Posterior vena cava (tissue), 2 donors: Measurements from ENCODE around the gene CMTM4. TPM values are rescaled to one million over a fixed set of nuclear protein-coding genes. Genes with fewer than 3 reads are reported as not detected.
"Not testable (repeated sequence)": the region's sequence is repeated elsewhere in the genome, so short reads cannot be mapped to it uniquely, and the experiment has no call there.

Experiments
- DNase-seq: peaks from one replicate; pipeline ENCODE4 v3.0.0-alpha.2; 2020; ENCODE audit warnings: low spot score
- intact Hi-C, 2 donors: fragments of 100-400 bp; cut with DNase I; formaldehyde crosslinking; loops; one replicate each; pipeline versions ENCODE4 v1.14.1 to v1.14.2; 2022 to 2023
- total RNA-seq, 2 donors: library from RNA; stranded (reverse); fragmentation: NEBNext Ultra II Directional; extraction: Animal tissue kit (Norgen Biotek cat#: 25700); gene quantifications; one replicate each; pipeline ENCODE4 v1.2.1, GENCODE V29; 2021
- donor health status: DM: yes; HTN: yes; CAD: no.
- donor health status: DM: yes; HTN: yes; CAD: no.

CMTM4 gene
- total RNA-seq, 2 donors from 2014 or later: 14.8 to 15.0 TPM

GRCh38 chr16:66712512-66712911 lies 16.0 kb upstream of the CMTM4 start:
- DNase-seq: no peak
- intact Hi-C loops: no loop called here

- DNase-seq: no peak
- intact Hi-C loops: no loop called here
Measured at GRCh38 chr16:66711581-66711980, 15.0 kb upstream of the CMTM4 start.

GRCh38 chr16:66706506-66706880 lies 9.9 kb upstream of the CMTM4 start:
- intact Hi-C loops: no loop called here
- DNase-seq: no peak

- intact Hi-C loops: no loop called here
- DNase-seq: peak; percentile 91
Measured at GRCh38 chr16:66705790-66706505, 9.4 kb upstream of the CMTM4 start.

GRCh38 chr16:66703406-66704215 lies 7.1 kb upstream of the CMTM4 start:
- intact Hi-C loops: no loop called here
- no peak for DNase-seq

- intact Hi-C loops: no loop called here
- no peak for DNase-seq
Measured at GRCh38 chr16:66701516-66701915, 5.0 kb upstream of the CMTM4 start.

GRCh38 chr16:66701026-66701425 lies 4.5 kb upstream of the CMTM4 start:
- intact Hi-C loops: no loop called here
- DNase-seq: no peak

GRCh38 chr16:66699898-66700297 lies 3.4 kb upstream of the CMTM4 start:
- intact Hi-C loops: no loop called here
- no peak for DNase-seq

- intact Hi-C loops: loop anchor here in 1 of 2 donors (1.0 kb wide), 1 partner anchor 47 kb away; no protein-coding TSS in a partner anchor
- no peak for DNase-seq
Measured at GRCh38 chr16:66698046-66698445, 1.5 kb upstream of the CMTM4 start.

- intact Hi-C loops: no loop called here
- DNase-seq: peak; percentile 82
Measured at GRCh38 chr16:66695935-66696668, 441 bp downstream of the CMTM4 start.

- DNase-seq: no peak
- intact Hi-C loops: no loop called here
Measured at GRCh38 chr16:66695471-66695934, 1.0 kb downstream of the CMTM4 start.

- intact Hi-C loops: no loop called here
- DNase-seq: no peak
Measured at GRCh38 chr16:66693149-66693548, 3.4 kb downstream of the CMTM4 start.

- no peak for DNase-seq
- intact Hi-C loops: no loop called here
Measured at GRCh38 chr16:66692341-66692740, 4.2 kb downstream of the CMTM4 start.

- intact Hi-C loops: no loop called here
- DNase-seq: no peak
Measured at GRCh38 chr16:66691234-66691633, 5.3 kb downstream of the CMTM4 start.

- intact Hi-C loops: no loop called here
Measured at GRCh38 chr16:66690106-66690847, 6.3 kb downstream of the CMTM4 start.

GRCh38 chr16:66689282-66689681 lies 7.3 kb downstream of the CMTM4 start:
- intact Hi-C loops: no loop called here
- no peak for DNase-seq

More at GRCh38 chr16:66690106-66690847, 6.3 kb downstream of the CMTM4 start:
- DNase-seq: no peak

GRCh38 chr16:66687906-66688625 lies 8.5 kb downstream of the CMTM4 start:
- DNase-seq: no peak
- intact Hi-C loops: no loop called here

GRCh38 chr16:66685501-66686115 lies 10.9 kb downstream of the CMTM4 start:
- DNase-seq, intact Hi-C loops: not testable (repeated sequence)
